AG09309 (cell line): ENCODE measurements around the gene FNIP2.

Source experiments
- DNase-seq: peaks from one replicate; pipeline ENCODE4 v3.0.0-alpha.2; 2010; ENCODE audit warnings: low read depth
- H3K4me3 ChIP-seq: 2 replicates; pipeline ENCODE4 v1.5.1; 2011; ENCODE audit warnings: mild to moderate bottlenecking, low read depth, low read length, moderate library complexity; ENCODE audit not compliant: control insufficient read depth
- CTCF ChIP-seq: IDR thresholded peaks from 2 replicates; pipeline ENCODE4 v1.5.1; 2011; ENCODE audit warnings: mild to moderate bottlenecking, low read depth, low read length, inconsistent platforms; ENCODE audit not compliant: insufficient read depth, control insufficient read depth; ENCODE audit errors: missing control alignments

Gene FNIP2

GRCh38 chr4:158903079-158903456 lies 134.2 kb downstream of the FNIP2 start:
- TF ChIP-seq CTCF = no peak
- H3K4me3 ChIP-seq = no peak overlapping the region

GRCh38 chr4:158903472-158904043 lies 134.7 kb downstream of the FNIP2 start:
- no peak for DNase-seq
- TF ChIP-seq CTCF = no peak
- H3K4me3 ChIP-seq = no peak overlapping the region

More at GRCh38 chr4:158903079-158903456, 134.2 kb downstream of the FNIP2 start:
- DNase-seq = no peak

- TF ChIP-seq CTCF = no peak
- no peak for DNase-seq
- no peak overlapping the region for H3K4me3 ChIP-seq
These were observed 136.0 kb downstream of the FNIP2 start for GRCh38 chr4:158904815-158905214.

GRCh38 chr4:158906073-158906472 lies 137.2 kb downstream of the FNIP2 start:
- no peak for TF ChIP-seq CTCF
- no peak for DNase-seq
- no peak overlapping the region for H3K4me3 ChIP-seq

GRCh38 chr4:158912390-158912789 lies 143.6 kb downstream of the FNIP2 start:
- no peak overlapping the region for H3K4me3 ChIP-seq
- no peak for DNase-seq
- TF ChIP-seq CTCF = no peak

GRCh38 chr4:158912806-158913205 lies 144.0 kb downstream of the FNIP2 start:
- DNase-seq = no peak
- H3K4me3 ChIP-seq = no peak overlapping the region
- TF ChIP-seq CTCF = no peak

GRCh38 chr4:158913766-158914165 lies 144.9 kb downstream of the FNIP2 start:
- DNase-seq = no peak
- TF ChIP-seq CTCF = no peak
- no peak overlapping the region for H3K4me3 ChIP-seq
